B cell (primary cell): ENCODE data around the gene TPMT. TPM values are rescaled to one million over a fixed set of nuclear protein-coding genes. Genes with fewer than 3 reads are reported as not detected.

Experiments used
- ATAC-seq: fragments of 200-7000 bp; cut with Tn5 transposase; one replicate; pipeline ENCODE4 v1.10.0; 2021; ENCODE audit warnings: low read depth, mild to moderate bottlenecking, moderate number of reproducible peaks, moderate library complexity
- CTCF ChIA-PET: fragments of 350-600 bp; sonication (Branson Sonifier 250); formaldehyde crosslinking; loops from one replicate; lab custom pipeline; 2021; ENCODE audit warnings: antibody characterized with exemption, inconsistent platforms; lab: Charles Lee
- POLR2A ChIA-PET: fragments of 350-600 bp; sonication (Branson Sonifier 250); formaldehyde crosslinking; loops from one replicate; lab custom pipeline; 2021; ENCODE audit warnings: antibody characterized with exemption; lab: Charles Lee
- DNase-seq: peaks from one replicate; pipeline ENCODE4 v3.0.0; 2013
- H2AFZ ChIP-seq: 2 replicates; pipeline ENCODE4 v1.6.1; 2012; ENCODE audit warnings: mild to moderate bottlenecking, low read depth, low read length; ENCODE audit not compliant: insufficient read depth, poor library complexity, severe bottlenecking
- H3K27ac ChIP-seq, 2 donors: 1 replicate in 1 of 2; 2 replicates in 1 of 2; pipeline ENCODE4 v1.5.1; 2012 to 2013; ENCODE audit warnings: low read length in 2 of 2, mild to moderate bottlenecking in 2 of 2, moderate library complexity in 1 of 2
- H3K27me3 ChIP-seq, 4 experiments: fragments of 200-600 bp in 1 of 4; sonication (generic) in 1 of 4; replicated peaks in 1 of 4; 1 replicate in 2 of 4; 2 replicates in 2 of 4; pipeline versions ENCODE4 v1.6.1 to v1.7.0; 2013 to 2016; ENCODE audit warnings: low read length in 3 of 4, mild to moderate bottlenecking in 2 of 4, mixed read lengths in 1 of 4, moderate library complexity in 1 of 4; ENCODE audit not compliant: insufficient read depth in 4 of 4, control insufficient read depth in 3 of 4; ENCODE audit errors: control extremely low read depth in 1 of 4
- H3K36me3 ChIP-seq, 2 experiments: replicated peaks in 1 of 2; 1 replicate in 1 of 2; 2 replicates in 1 of 2; pipeline versions ENCODE4 v1.6.1 to v1.7.1; 2013; ENCODE audit warnings: low read length in 1 of 2; ENCODE audit not compliant: insufficient read depth in 2 of 2, control insufficient read depth in 1 of 2; ENCODE audit errors: control extremely low read depth in 1 of 2, extremely low read depth in 1 of 2
- H3K4me1 ChIP-seq, 2 donors: fragments of 200-600 bp in 1 of 2; sonication (generic) in 1 of 2; 1 replicate in 1 of 2; 2 replicates in 1 of 2; pipeline versions ENCODE4 v1.5.1 to v1.6.1; 2013 to 2017; ENCODE audit warnings: low read length in 2 of 2; ENCODE audit not compliant: control insufficient read depth in 2 of 2, insufficient read depth in 2 of 2
- H3K4me2 ChIP-seq: replicated peaks from 2 replicates; pipeline ENCODE3; 2012; ENCODE audit warnings: mild to moderate bottlenecking, low read depth, low read length; ENCODE audit not compliant: poor library complexity, severe bottlenecking
- H3K4me3 ChIP-seq, 5 experiments: fragments of 200-600 bp in 1 of 5; sonication (generic) in 1 of 5; 1 replicate in 3 of 5; 2 replicates in 2 of 5; pipeline versions ENCODE4 v1.5.1 to v1.7.0; 2011 to 2016; ENCODE audit warnings: low read length in 4 of 5, mild to moderate bottlenecking in 4 of 5, low read depth in 2 of 5, control low read depth in 1 of 5, moderate library complexity in 1 of 5; ENCODE audit not compliant: insufficient read depth in 1 of 5; ENCODE audit errors: control extremely low read depth in 1 of 5, extremely low read depth in 1 of 5
- H3K79me2 ChIP-seq: fragments of 200-600 bp; sonication (generic); one replicate; pipeline ENCODE4 v1.6.0; 2016; ENCODE audit warnings: low read length; ENCODE audit not compliant: control insufficient read depth, insufficient read depth
- H3K9ac ChIP-seq: fragments of 200-600 bp; sonication (generic); 2 replicates; pipeline ENCODE4 v1.6.1; 2017; ENCODE audit warnings: mild to moderate bottlenecking, low read length, moderate library complexity
- H3K9me3 ChIP-seq, 3 donors: one replicate each; pipeline versions ENCODE4 v1.6.1 to v1.7.1; 2013; ENCODE audit warnings: low read length in 2 of 3; ENCODE audit not compliant: control insufficient read depth in 2 of 3, insufficient read depth in 1 of 3; ENCODE audit errors: control extremely low read depth in 1 of 3
- H4K20me1 ChIP-seq: 2 replicates; pipeline ENCODE4 v1.6.0; 2012; ENCODE audit warnings: mild to moderate bottlenecking, low read length; ENCODE audit not compliant: insufficient read depth, control insufficient read depth, poor library complexity, severe bottlenecking
- H3K27ac Mint-ChIP-seq: one replicate; pipeline ENCODE4 v1.8.0; 2021; ENCODE audit warnings: mixed read lengths
- H3K27me3 Mint-ChIP-seq: one replicate; pipeline ENCODE4 v1.8.0; 2021; ENCODE audit warnings: mixed read lengths
- H3K4me1 Mint-ChIP-seq: one replicate; pipeline ENCODE4 v1.8.0; 2021; ENCODE audit warnings: mixed read lengths
- H3K4me3 Mint-ChIP-seq: one replicate; pipeline ENCODE4 v1.8.0; 2021; ENCODE audit warnings: mixed read lengths
- H3K9me3 Mint-ChIP-seq: one replicate; pipeline ENCODE4 v1.8.0; 2022; ENCODE audit warnings: mixed read lengths; ENCODE audit not compliant: insufficient read depth
- CTCF ChIP-seq: fragments of 200-600 bp; IDR thresholded peaks from one replicate; pipeline ENCODE4 v1.8.0; 2022; ENCODE audit warnings: antibody characterized with exemption, mild to moderate bottlenecking
- EZH2 ChIP-seq: IDR thresholded peaks from 2 replicates; pipeline ENCODE4 v1.6.1; 2012; ENCODE audit warnings: borderline replicate concordance, low read depth, mild to moderate bottlenecking, moderate library complexity, low read length; ENCODE audit not compliant: insufficient read depth, poor library complexity, severe bottlenecking
- WGBS: methylation state at CpG from one replicate; pipeline ENCODE4 v1.1.5; 2013; ENCODE audit warnings: missing lambda C conversion rate; ENCODE audit not compliant: insufficient coverage; 5-methylcytosine and 5-hydroxymethylcytosine counted together
- intact Hi-C: fragments of 100-400 bp; cut with micrococcal nuclease; formaldehyde crosslinking; loops from one replicate; pipeline ENCODE4 v1.10.0; 2022
- polyA plus RNA-seq: library from polyadenylated mRNA; depleted of rRNA; stranded (reverse); fragments of >200 nt; gene quantifications from 2 replicates; pipeline ENCODE4 v1.2.3, GENCODE V29; 2012
- total RNA-seq, 2 donors: library from RNA; stranded (reverse); fragments of 120-200 nt in 1 of 2; gene quantifications; 1 replicate in 1 of 2; 2 replicates in 1 of 2; pipeline versions ENCODE4 v1.2.3 to v1.2.4, GENCODE V29; 2013 to 2022

Gene TPMT
- total and polyA plus RNA-seq, 2 donors (not counting 1 experiment from before 2014, with no cell fraction given), result 1.9 to 2.5 TPM

GRCh38 chr6:18115356-18115755 lies 39.5 kb downstream of the TPMT start:
- Histone ChIP-seq H3K79me2 (no peaks in the 10 kb centered on the region), H3K27ac (no peak overlapping the region), H3K9ac (no peak overlapping the region), H3K9me3 (peaks cover 0 to 4% (median 0%) of the 10 kb centered on the region in 3 donors), H3K4me1 (no peaks in the 10 kb centered on the region), H4K20me1 (no peaks in the 10 kb centered on the region), H3K36me3 (no peaks in the 10 kb centered on the region), H3K27me3 (no peaks in the 10 kb centered on the region), H3K4me2 (no peak overlapping the region), H3K4me3 (no peak overlapping the region), H2AFZ (no peak overlapping the region)
- no peak overlapping the region for H3K4me3 Mint-ChIP-seq
- intact Hi-C loops, result no loop called here
- TF ChIP-seq EZH2 (no peak), CTCF (no peak)
- no peak overlapping the region for H3K27ac Mint-ChIP-seq
- H3K4me1 Mint-ChIP-seq, result no peaks in the 10 kb centered on the region
- H3K9me3 Mint-ChIP-seq, result no peaks in the 10 kb centered on the region
- POLR2A ChIA-PET, result no interaction called here
- no CpG with 5 or more reads among the region's 2 CpGs for WGBS
- DNase-seq (no peak), ATAC-seq (no peak)
- H3K27me3 Mint-ChIP-seq, result peaks cover 3% of the 10 kb centered on the region
- CTCF ChIA-PET, result no interaction called here

- no peak for ATAC-seq
- POLR2A ChIA-PET, result no interaction called here
Measured at GRCh38 chr6:18110162-18110561, 44.7 kb downstream of the TPMT start.

More at GRCh38 chr6:18110162-18110561, 44.7 kb downstream of the TPMT start:
- Histone ChIP-seq H3K4me3 (no peak overlapping the region), H3K4me2 (no peak overlapping the region), H3K9ac (no peak overlapping the region), H3K79me2 (no peaks in the 10 kb centered on the region), H3K9me3 (peaks cover 0 to 12% (median 7%) of the 10 kb centered on the region in 3 donors), H4K20me1 (no peaks in the 10 kb centered on the region), H3K4me1 (no peaks in the 10 kb centered on the region), H2AFZ (no peak overlapping the region), H3K36me3 (no peaks in the 10 kb centered on the region), H3K27ac (no peak overlapping the region), H3K27me3 (no peaks in the 10 kb centered on the region)
- intact Hi-C loops, result no loop called here
- DNase-seq, result no peak
- H3K27me3 Mint-ChIP-seq, result peaks cover 4% of the 10 kb centered on the region
- H3K9me3 Mint-ChIP-seq, result peaks cover 9% of the 10 kb centered on the region
- H3K27ac Mint-ChIP-seq, result no peak overlapping the region
- CTCF ChIA-PET, result no interaction called here
- no peak overlapping the region for H3K4me3 Mint-ChIP-seq
- no peak for TF ChIP-seq EZH2
- no peaks in the 10 kb centered on the region for H3K4me1 Mint-ChIP-seq
